GM10248 (cell line): ENCODE results near the gene NAA80.

ENCODE experiments used
- CTCF ChIA-PET: fragments of 300-600 bp; sonication (Branson Sonifier 250); formaldehyde crosslinking; extraction: SDS; loops from one replicate; lab custom pipeline; 2021; ENCODE audit warnings: antibody characterized with exemption; lab: Yijun Ruan, JAX
- POLR2A ChIA-PET: fragments of 350-650 bp; sonication (Branson Sonifier 250); formaldehyde crosslinking; extraction: SDS; loops from one replicate; lab custom pipeline; 2020; ENCODE audit warnings: antibody characterized with exemption; lab: Yijun Ruan, JAX
- DNase-seq: peaks from one replicate; pipeline ENCODE4 v3.0.0; 2012; ENCODE audit errors: extremely low spot score
- CTCF ChIP-seq: IDR thresholded peaks from 2 replicates; pipeline ENCODE4 v1.5.1; 2012; ENCODE audit warnings: mild to moderate bottlenecking, low read depth; ENCODE audit errors: extremely low read depth, missing control alignments, control extremely low read depth

The NAA80 gene

GRCh38 chr3:50321336-50322114, 22.3 kb upstream of the NAA80 start:
- ChIA-PET CTCF (interaction anchor here (0.6 to 3.4 kb wide), 8 partner anchors 15 to 34 kb away, joined by 3 to 16 read pairs (median 4); partner anchors contain the start of genes HYAL3 and NAA80), POLR2A (interaction anchor here (0.6 to 1.0 kb wide), 2 partner anchors 22 to 1732 kb away, joined by 3 to 5 read pairs; partner anchors contain the start of genes HYAL3 and NAA80)
- peak; percentile 49 for TF ChIP-seq CTCF
- DNase-seq: peak; percentile 91

- TF ChIP-seq CTCF: no peak
- DNase-seq: peak; percentile 82
- CTCF ChIA-PET: interaction anchor here (0.6 to 1.8 kb wide), 9 partner anchors 9 to 74 kb away, joined by 3 to 5 read pairs (median 4); partner anchors contain the start of genes HYAL3 and NAA80
- POLR2A ChIA-PET: interaction anchor here (0.6 to 1.0 kb wide), 2 partner anchors 22 to 1733 kb away, joined by 3 to 5 read pairs; partner anchors contain the start of genes HYAL3 and NAA80
Measured at GRCh38 chr3:50320853-50321335, 21.7 kb upstream of the NAA80 start.

- ChIA-PET CTCF (interaction anchor here (1.0 to 1.8 kb wide), 7 partner anchors 10 to 73 kb away, joined by 3 to 6 read pairs (median 5); partner anchors contain the start of genes HYAL3 and NAA80), POLR2A (no interaction called here)
- DNase-seq: no peak
- no peak for TF ChIP-seq CTCF
Measured at GRCh38 chr3:50319894-50320625, 20.9 kb upstream of the NAA80 start.

- POLR2A ChIA-PET: no interaction called here
- CTCF ChIA-PET: interaction anchor here (0.9 to 1.5 kb wide), 6 partner anchors 9 to 60 kb away, joined by 3 to 7 read pairs (median 5); partner anchors contain the start of genes HYAL3, NAA80 and TUSC2
- no peak for TF ChIP-seq CTCF
- no peak for DNase-seq
Measured at GRCh38 chr3:50319181-50319893, 20.1 kb upstream of the NAA80 start.

GRCh38 chr3:50318615-50319014, 19.4 kb upstream of the NAA80 start:
- no peak for DNase-seq
- POLR2A ChIA-PET: no interaction called here
- CTCF ChIA-PET: interaction anchor here (0.9 to 1.5 kb wide), 6 partner anchors 9 to 72 kb away, joined by 3 to 7 read pairs (median 4); partner anchors contain the start of gene TUSC2

More at GRCh38 chr3:50318615-50319014, 19.4 kb upstream of the NAA80 start:
- TF ChIP-seq CTCF: no peak
